Large intestine (tissue), 3 donors: ENCODE measurements around the gene CYP2E1. TPM values are rescaled to one million over a fixed set of nuclear protein-coding genes. Genes with fewer than 3 reads are reported as not detected.
"Not testable (repeated sequence)": the region's sequence is repeated elsewhere in the genome, so short reads cannot be mapped to it uniquely, and the experiment has no call there.

Source experiments
- DNase-seq, 2 donors: peaks; one replicate each; pipeline versions ENCODE4 v3.0.0 to v3.0.0-alpha.2; 2013
- H3K27ac ChIP-seq: one replicate; pipeline ENCODE4 v1.5.1; 2013; ENCODE audit warnings: low read length
- H3K27me3 ChIP-seq: 2 replicates; pipeline ENCODE4 v1.6.1; 2013; ENCODE audit warnings: low read length; ENCODE audit not compliant: control insufficient read depth, insufficient read depth
- H3K36me3 ChIP-seq: 2 replicates; pipeline ENCODE4 v1.6.1; 2013; ENCODE audit warnings: low read length; ENCODE audit not compliant: control insufficient read depth, insufficient read depth
- H3K4me1 ChIP-seq: one replicate; pipeline ENCODE4 v1.6.1; 2013; ENCODE audit warnings: low read length; ENCODE audit not compliant: control insufficient read depth, insufficient read depth
- H3K4me3 ChIP-seq: one replicate; pipeline ENCODE4 v1.5.1; 2013; ENCODE audit warnings: low read length
- H3K9me3 ChIP-seq: one replicate; pipeline ENCODE4 v1.6.1; 2013; ENCODE audit warnings: mild to moderate bottlenecking, low read depth, low read length, moderate library complexity; ENCODE audit not compliant: control insufficient read depth
- WGBS: methylation state at CpG from one replicate; pipeline ENCODE4 v1.1.5; 2013; ENCODE audit warnings: low lambda C conversion rate; ENCODE audit not compliant: insufficient coverage; 5-methylcytosine and 5-hydroxymethylcytosine counted together
- polyA plus RNA-seq: library from polyadenylated mRNA; unstranded; fragments of 120-200 nt; gene quantifications from one replicate; pipeline ENCODE4 v1.2.1, GENCODE V29; 2013

Gene CYP2E1
- polyA plus RNA-seq, 1 donor, result 1.3 TPM

DNA sequence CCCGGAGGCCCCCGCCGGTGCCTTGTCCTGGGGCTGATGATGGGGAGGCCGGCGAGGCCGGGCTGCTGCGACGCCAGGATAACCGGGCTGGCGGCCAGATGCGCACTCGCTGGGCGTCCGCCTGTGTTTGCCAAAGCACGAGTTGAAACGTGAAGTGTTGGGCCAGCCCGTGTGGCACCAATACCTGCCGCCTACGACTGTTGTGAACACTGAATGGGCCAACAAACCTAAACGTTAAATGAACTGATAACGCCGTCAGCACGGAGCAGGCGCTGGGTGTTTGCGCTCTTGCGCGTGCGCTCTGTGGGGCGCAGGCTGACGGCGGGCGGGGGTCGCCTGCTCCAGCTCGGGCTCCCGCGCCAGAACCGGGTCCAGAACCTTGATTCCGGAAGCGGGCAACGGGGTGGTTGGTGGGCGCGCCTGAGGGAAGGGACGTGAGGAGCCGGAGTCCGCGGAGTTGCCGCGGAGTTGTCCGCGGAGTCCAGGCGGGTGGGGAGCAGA lies 658 bp downstream of the CYP2E1 start:
- Histone ChIP-seq H3K36me3 (no peaks in the 10 kb centered on the region), H3K4me3 (no peak overlapping the region), H3K27ac (no peak overlapping the region), H3K27me3 (peaks cover 49% of the 10 kb centered on the region), H3K9me3 (peaks cover 14% of the 10 kb centered on the region), H3K4me1 (no peaks in the 10 kb centered on the region)
- DNase-seq, result no peak
- WGBS, result no CpG with 5 or more reads among the region's 51 CpGs

GRCh38 chr10:133528296-133528844 lies 1.2 kb downstream of the CYP2E1 start:
- DNase-seq, result no peak
- no peak overlapping the region for H3K27ac ChIP-seq
- no peaks in the 10 kb centered on the region for H3K36me3 ChIP-seq
- H3K9me3 ChIP-seq, result peaks cover 14% of the 10 kb centered on the region
- no CpG with 5 or more reads among the region's 50 CpGs for WGBS
- no peak overlapping the region for H3K4me3 ChIP-seq
- H3K4me1 ChIP-seq, result no peaks in the 10 kb centered on the region
- peaks cover 49% of the 10 kb centered on the region for H3K27me3 ChIP-seq

DNA sequence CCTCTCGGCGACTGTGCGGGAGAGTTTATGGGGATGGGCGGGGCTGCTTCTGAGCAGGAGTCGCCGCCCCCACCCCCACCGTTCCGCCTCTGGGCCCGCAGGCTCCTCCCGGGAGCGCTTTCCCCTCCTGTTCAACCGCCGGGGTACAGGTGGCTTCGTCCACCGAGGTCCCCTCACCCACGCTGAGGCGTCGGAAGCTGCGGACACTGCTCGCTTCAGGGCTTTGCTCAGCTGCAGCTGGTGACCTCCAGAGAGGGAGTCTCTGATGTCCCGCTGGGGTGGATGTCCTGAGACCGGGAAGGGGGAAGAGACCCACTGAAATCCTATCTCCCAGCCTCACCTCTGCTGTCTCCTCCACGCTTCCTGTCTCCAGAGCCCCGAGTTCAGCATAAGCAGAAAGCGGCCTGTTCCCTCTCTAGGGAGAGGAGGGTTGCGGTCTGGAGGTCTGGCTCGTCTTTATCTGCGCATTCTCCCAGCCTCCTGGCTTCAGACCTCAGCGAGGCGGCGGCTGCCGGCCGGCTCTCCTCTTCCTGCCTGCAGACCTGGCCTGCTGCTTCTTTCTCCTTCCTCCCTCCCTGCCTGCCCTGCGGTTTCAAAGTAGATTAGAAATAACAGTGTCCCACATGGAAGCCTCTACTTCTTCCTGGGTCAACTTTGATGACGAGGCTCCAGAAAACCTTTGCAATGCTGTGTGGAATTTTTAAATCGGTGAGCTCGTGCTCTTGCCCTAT lies 1.8 kb downstream of the CYP2E1 start:
- H3K9me3 ChIP-seq, result peaks cover 14% of the 10 kb centered on the region
- 0% methylated on average over 1 of the region's 37 CpGs for WGBS
- H3K27me3 ChIP-seq, result peaks cover 49% of the 10 kb centered on the region
- H3K4me3 ChIP-seq, result no peak overlapping the region
- DNase-seq, result no peak
- no peaks in the 10 kb centered on the region for H3K36me3 ChIP-seq
- no peaks in the 10 kb centered on the region for H3K4me1 ChIP-seq
- H3K27ac ChIP-seq, result no peak overlapping the region

DNA sequence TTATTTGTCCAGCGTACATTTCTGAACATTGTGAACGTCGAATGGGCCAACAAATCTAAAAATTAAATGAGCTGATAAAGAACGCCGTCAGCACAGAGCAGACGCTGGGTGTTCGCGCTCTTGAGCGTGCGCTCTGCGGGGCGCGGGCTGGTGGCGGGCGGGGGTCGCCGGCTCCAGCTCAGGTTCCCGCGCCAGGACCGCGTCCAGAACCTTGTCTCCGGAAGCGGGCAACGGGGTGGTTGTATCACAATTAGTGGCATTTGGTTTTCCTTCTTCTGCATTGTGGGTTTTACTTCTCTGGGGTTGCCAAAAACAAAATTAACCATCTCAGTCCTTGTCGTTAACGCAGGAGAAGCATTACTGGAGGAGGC lies 2.4 kb downstream of the CYP2E1 start:
- no peak for DNase-seq
- H3K4me1 ChIP-seq, result no peaks in the 10 kb centered on the region
- no peak overlapping the region for H3K27ac ChIP-seq
- H3K9me3 ChIP-seq, result peaks cover 14% of the 10 kb centered on the region
- no CpG with 5 or more reads among the region's 26 CpGs for WGBS
- H3K27me3 ChIP-seq, result peaks cover 49% of the 10 kb centered on the region
- H3K4me3 ChIP-seq, result no peak overlapping the region
- H3K36me3 ChIP-seq, result no peaks in the 10 kb centered on the region

- Histone ChIP-seq H3K9me3 (peaks cover 14% of the 10 kb centered on the region), H3K4me3 (no peak overlapping the region), H3K27ac (no peak overlapping the region), H3K27me3 (peaks cover 49% of the 10 kb centered on the region), H3K4me1 (no peaks in the 10 kb centered on the region), H3K36me3 (no peaks in the 10 kb centered on the region)
- 48% methylated on average over 3 of the region's 9 CpGs for WGBS
- DNase-seq, result no peak
Measured at GRCh38 chr10:133530506-133530905, 3.3 kb downstream of the CYP2E1 start.

GRCh38 chr10:133532871-133533270 lies 5.7 kb downstream of the CYP2E1 start:
- no peaks in the 10 kb centered on the region for H3K4me1 ChIP-seq
- no peak for DNase-seq
- H3K27ac ChIP-seq, result no peak overlapping the region
- H3K9me3 ChIP-seq, result peaks cover 10% of the 10 kb centered on the region
- WGBS, result no CpG with 5 or more reads among the region's 7 CpGs
- no peak overlapping the region for H3K4me3 ChIP-seq
- H3K36me3 ChIP-seq, result no peaks in the 10 kb centered on the region
- H3K27me3 ChIP-seq, result peaks cover 35% of the 10 kb centered on the region

DNA sequence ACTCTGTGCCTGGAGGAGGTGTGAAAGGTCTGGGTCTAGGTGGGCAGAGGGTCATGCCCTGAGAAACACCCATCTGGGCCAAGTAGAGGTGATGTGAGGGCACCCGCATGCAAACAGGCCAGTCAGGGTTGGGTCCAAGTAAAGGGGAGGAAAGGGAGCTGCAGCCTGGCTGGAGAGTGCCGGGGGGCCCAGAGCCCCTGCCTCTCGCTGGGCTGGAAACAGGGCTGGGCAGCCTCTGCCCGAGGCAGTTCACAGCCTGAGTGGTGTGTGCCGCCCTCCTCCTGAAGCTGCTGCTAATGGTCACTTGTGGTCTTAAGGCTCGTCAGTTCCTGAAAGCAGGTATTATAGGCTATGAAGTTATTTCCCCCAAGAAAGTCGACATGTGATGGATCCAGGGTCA lies 7.3 kb downstream of the CYP2E1 start:
- H3K27ac ChIP-seq, result no peak overlapping the region
- H3K4me1 ChIP-seq, result no peaks in the 10 kb centered on the region
- H3K36me3 ChIP-seq, result no peaks in the 10 kb centered on the region
- no peaks in the 10 kb centered on the region for H3K9me3 ChIP-seq
- H3K4me3 ChIP-seq, result no peak overlapping the region
- H3K27me3 ChIP-seq, result peaks cover 19% of the 10 kb centered on the region
- WGBS, result 67% methylated on average over 1 of the region's 7 CpGs
- DNase-seq, result no peak

DNA sequence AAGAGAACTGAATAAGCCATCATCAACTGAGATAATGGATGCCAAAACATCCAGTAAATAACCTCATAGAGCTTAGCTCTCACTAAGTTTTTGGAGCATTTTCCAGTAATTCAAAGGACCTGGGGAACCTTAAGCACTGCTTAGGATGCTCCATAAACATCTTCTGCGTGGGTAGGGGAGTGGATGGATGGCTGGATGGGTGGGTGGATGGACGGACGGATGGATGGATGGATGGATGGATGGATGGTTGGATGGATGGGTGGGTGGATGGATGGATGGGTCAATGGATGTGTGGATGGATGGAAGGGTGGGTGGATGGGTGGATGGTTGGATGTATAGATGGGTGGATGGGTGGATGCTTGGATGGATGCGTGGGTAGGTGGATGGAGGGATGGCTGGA lies 9.0 kb downstream of the CYP2E1 start:
- Histone ChIP-seq H3K27ac (no peak overlapping the region), H3K4me3 (no peak overlapping the region), H3K36me3 (no peaks in the 10 kb centered on the region), H3K4me1 (no peaks in the 10 kb centered on the region), H3K27me3 (peaks cover 1% of the 10 kb centered on the region), H3K9me3 (no peaks in the 10 kb centered on the region)
- no CpG with 5 or more reads among the region's 4 CpGs for WGBS
- DNase-seq, result no peak

DNA sequence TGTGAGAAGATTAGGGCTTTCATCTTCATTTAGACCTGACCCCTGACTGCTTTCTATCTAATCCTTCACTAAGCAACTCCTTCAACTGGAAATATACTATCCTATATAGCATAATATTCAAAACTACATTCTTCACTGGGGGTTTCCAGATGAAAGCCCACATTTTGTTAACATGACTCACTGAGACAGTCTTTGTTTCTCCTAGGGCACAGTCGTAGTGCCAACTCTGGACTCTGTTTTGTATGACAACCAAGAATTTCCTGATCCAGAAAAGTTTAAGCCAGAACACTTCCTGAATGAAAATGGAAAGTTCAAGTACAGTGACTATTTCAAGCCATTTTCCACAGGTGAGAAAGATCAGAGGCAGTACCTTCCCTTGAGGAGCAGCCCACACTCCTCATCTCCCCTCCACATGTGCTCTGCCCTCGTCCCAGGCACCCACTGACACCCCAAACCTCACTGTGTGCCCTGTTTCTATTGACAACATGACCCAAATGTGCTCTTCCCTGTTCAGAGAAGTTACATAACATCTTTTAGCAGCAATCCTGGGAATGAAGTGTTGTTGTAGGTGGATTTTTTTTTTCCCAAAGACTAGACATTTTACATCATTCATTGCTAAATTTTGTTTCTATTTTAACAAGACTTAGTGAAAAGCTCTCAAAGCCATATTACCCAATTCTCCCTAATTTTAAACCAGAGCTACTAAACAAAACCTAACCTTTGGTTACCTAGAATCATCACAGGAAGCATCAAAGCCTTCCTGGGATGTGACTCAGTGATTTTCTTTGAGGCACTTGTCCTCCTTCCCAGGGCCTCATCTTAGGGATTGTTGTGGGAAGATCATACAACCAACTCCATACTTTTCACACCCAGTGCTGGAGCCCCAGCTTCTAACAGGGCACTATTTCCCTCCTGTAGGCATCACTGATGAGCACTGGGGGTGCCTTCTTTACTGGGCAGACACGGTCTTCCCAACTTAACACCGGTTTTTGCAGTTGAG lies 10.7 kb downstream of the CYP2E1 start:
- WGBS, result 100% methylated on average over 1 of the region's 4 CpGs
- H3K36me3 ChIP-seq, result no peaks in the 10 kb centered on the region

GRCh38 chr10:133541441-133541975 lies 14.3 kb downstream of the CYP2E1 start:
- H3K36me3 ChIP-seq, H3K9me3 ChIP-seq, H3K4me1 ChIP-seq, DNase-seq, H3K4me3 ChIP-seq, H3K27me3 ChIP-seq, H3K27ac ChIP-seq: not testable (repeated sequence)
- WGBS, result no CpG with 5 or more reads among the region's 6 CpGs

More for the DNA sequence above, 10.7 kb downstream of the CYP2E1 start:
- Histone ChIP-seq H3K4me1 (no peaks in the 10 kb centered on the region), H3K9me3 (no peaks in the 10 kb centered on the region), H3K27ac (no peak overlapping the region), H3K27me3 (no peaks in the 10 kb centered on the region), H3K4me3 (no peak overlapping the region)
- DNase-seq, result no peak
